Common myeloid progenitor, CD34-positive (primary cell): ENCODE measurements around the gene RAB11FIP2.

Experiments used
- CTCF ChIA-PET: fragments of 350-600 bp; sonication (Branson Sonifier 250); formaldehyde crosslinking; loops from one replicate; lab custom pipeline; 2021; ENCODE audit warnings: antibody characterized with exemption; lab: Charles Lee
- POLR2A ChIA-PET: fragments of 350-600 bp; sonication (Branson Sonifier 250); formaldehyde crosslinking; loops from one replicate; lab custom pipeline; 2021; ENCODE audit warnings: antibody characterized with exemption; lab: Charles Lee
- DNase-seq, 3 donors: peaks; one replicate each; pipeline versions ENCODE4 v3.0.0 to v3.0.0-alpha.2; 2013
- H3K27ac ChIP-seq, 2 experiments: 1 replicate in 1 of 2; 2 replicates in 1 of 2; pipeline ENCODE4 v1.7.0; 2013; ENCODE audit warnings: inconsistent platforms in 2 of 2, low read length in 2 of 2, mild to moderate bottlenecking in 2 of 2, low read depth in 1 of 2, moderate library complexity in 1 of 2; ENCODE audit not compliant: severe bottlenecking in 2 of 2, insufficient read depth in 1 of 2, poor library complexity in 1 of 2
- H3K27me3 ChIP-seq, 5 experiments: replicated peaks in 2 of 5; 1 replicate in 3 of 5; 2 replicates in 2 of 5; pipeline versions ENCODE4 v1.6.1 to v1.7.0; 2013; ENCODE audit warnings: low read length in 4 of 5, mild to moderate bottlenecking in 2 of 5, moderate library complexity in 2 of 5, inconsistent platforms in 1 of 5; ENCODE audit not compliant: insufficient read depth in 5 of 5, control insufficient read depth in 4 of 5
- H3K36me3 ChIP-seq, 4 experiments: 1 replicate in 2 of 4; 2 replicates in 2 of 4; pipeline versions ENCODE4 v1.6.1 to v1.7.0; 2013; ENCODE audit warnings: low read length in 3 of 4, control low read depth in 1 of 4, mild to moderate bottlenecking in 1 of 4; ENCODE audit not compliant: control insufficient read depth in 4 of 4, insufficient read depth in 4 of 4
- H3K4me1 ChIP-seq, 4 experiments: 1 replicate in 3 of 4; 2 replicates in 1 of 4; pipeline versions ENCODE4 v1.6.1 to v1.7.1; 2013; ENCODE audit warnings: low read length in 3 of 4, mild to moderate bottlenecking in 3 of 4, control low read depth in 1 of 4, inconsistent platforms in 1 of 4, moderate library complexity in 1 of 4; ENCODE audit not compliant: control insufficient read depth in 4 of 4, insufficient read depth in 4 of 4; ENCODE audit errors: control extremely low read depth in 1 of 4
- H3K4me3 ChIP-seq, 7 experiments: 1 replicate in 4 of 7; 2 replicates in 3 of 7; pipeline versions ENCODE4 v1.5.1 to v1.7.0; 2013; ENCODE audit warnings: mild to moderate bottlenecking in 7 of 7, low read length in 6 of 7, moderate library complexity in 6 of 7, inconsistent platforms in 2 of 7, low read depth in 2 of 7, control low read depth in 1 of 7; ENCODE audit not compliant: insufficient read depth in 4 of 7, control insufficient read depth in 1 of 7; ENCODE audit errors: extremely low read depth in 1 of 7
- H3K9me3 ChIP-seq, 5 experiments: 1 replicate in 4 of 5; 2 replicates in 1 of 5; pipeline versions ENCODE4 v1.6.1 to v1.7.1; 2013; ENCODE audit warnings: low read length in 4 of 5, mild to moderate bottlenecking in 2 of 5, inconsistent platforms in 1 of 5, low read depth in 1 of 5, moderate library complexity in 1 of 5; ENCODE audit not compliant: control insufficient read depth in 4 of 5, insufficient read depth in 2 of 5; ENCODE audit errors: control extremely low read depth in 1 of 5
- WGBS: methylation state at CpG from one replicate; pipeline ENCODE4 v1.1.5; 2013; ENCODE audit not compliant: insufficient coverage; 5-methylcytosine and 5-hydroxymethylcytosine counted together

RAB11FIP2 gene

DNA sequence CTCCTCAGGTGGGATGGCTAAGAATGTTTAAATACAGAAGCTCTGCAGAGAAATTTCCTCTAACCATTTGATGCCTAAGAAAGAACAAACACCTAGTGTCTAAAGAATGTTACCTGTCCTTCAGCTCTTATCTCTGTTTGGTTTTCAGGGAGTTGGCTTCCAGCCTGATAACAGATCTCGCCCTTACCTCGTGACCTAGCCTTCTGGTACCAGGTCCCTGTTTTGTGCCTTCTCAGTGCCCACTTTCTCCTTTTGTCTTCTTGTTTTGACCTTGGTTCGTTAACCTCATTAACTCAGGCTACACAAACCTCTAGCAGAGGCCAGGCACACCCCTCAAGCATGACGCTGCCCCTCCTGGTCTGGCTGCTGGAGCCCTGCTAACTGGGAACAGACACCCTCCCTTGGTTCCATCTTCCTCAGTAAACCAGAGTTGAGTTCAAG lies 16.1 kb upstream of the RAB11FIP2 start:
- Histone ChIP-seq H3K4me3 (no peak overlapping the region), H3K27ac (no peak overlapping the region), H3K36me3 (no peaks in the 10 kb centered on the region), H3K4me1 (no peaks in the 10 kb centered on the region), H3K27me3 (peaks cover 0 to 7% (median 0%) of the 10 kb centered on the region in 5 experiments), H3K9me3 (no peaks in the 10 kb centered on the region)
- ChIA-PET CTCF (no interaction called here), POLR2A (no interaction called here)
- WGBS: 100% methylated on average over 3 of the region's 4 CpGs
- DNase-seq: no peak

DNA sequence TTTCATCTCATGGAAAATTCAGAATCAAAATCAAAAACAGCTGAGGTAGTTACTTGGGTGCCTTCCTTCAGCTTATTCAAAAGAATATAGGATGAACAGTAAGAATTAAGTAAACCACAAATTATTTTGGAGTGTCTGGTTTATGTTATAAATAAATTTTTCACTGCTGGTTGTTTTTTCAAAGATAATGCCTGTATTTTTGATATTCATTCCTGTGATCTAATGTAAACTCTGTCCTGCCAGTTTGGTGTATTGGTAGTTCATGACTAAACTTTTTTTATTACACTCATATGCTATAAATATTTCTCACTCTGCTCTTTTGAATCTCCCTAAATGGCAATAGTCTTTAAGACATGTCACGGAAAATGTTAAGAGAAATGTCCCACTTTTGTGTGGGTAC lies 11.6 kb upstream of the RAB11FIP2 start:
- DNase-seq: no peak
- Histone ChIP-seq H3K27me3 (peaks cover 0 to 7% (median 0%) of the 10 kb centered on the region in 5 experiments), H3K4me3 (no peak overlapping the region), H3K27ac (no peak overlapping the region), H3K36me3 (no peaks in the 10 kb centered on the region), H3K9me3 (no peaks in the 10 kb centered on the region), H3K4me1 (no peaks in the 10 kb centered on the region)
- POLR2A ChIA-PET: interaction anchor here (0.6 kb wide), 1 partner anchor 48 kb away, joined by 4 read pairs; no protein-coding TSS in a partner anchor
- no CpG with 5 or more reads among the region's 1 CpG for WGBS
- CTCF ChIA-PET: no interaction called here

DNA sequence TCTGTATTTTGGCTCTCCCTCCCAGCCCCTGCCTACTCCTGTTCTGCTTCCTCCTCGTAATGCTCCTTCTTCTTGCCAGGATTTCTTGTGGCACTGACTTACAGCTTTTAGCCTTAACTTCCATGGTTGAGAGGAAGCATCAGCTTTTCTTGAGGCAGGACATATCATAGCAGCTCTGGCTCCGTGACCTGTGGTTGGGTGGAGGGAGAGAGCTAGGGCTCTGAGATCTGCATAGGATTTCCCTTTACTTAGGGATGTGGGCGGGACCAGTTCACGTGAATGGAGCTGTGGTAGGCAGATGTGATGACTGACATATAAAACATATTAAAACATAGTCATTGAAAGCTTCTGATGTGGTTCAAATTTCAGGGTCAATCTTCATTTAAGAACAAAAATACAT lies 10.6 kb upstream of the RAB11FIP2 start:
- Histone ChIP-seq H3K4me1 (no peaks in the 10 kb centered on the region), H3K36me3 (no peaks in the 10 kb centered on the region), H3K4me3 (no peak overlapping the region), H3K27ac (no peak overlapping the region), H3K27me3 (peaks cover 0 to 7% (median 0%) of the 10 kb centered on the region in 5 experiments), H3K9me3 (no peaks in the 10 kb centered on the region)
- CTCF ChIA-PET: interaction anchor here (0.6 kb wide), 1 partner anchor 1380 kb away, joined by 3 read pairs; no protein-coding TSS in a partner anchor
- no peak for DNase-seq
- 89% methylated on average over 2 of the region's 4 CpGs for WGBS
- POLR2A ChIA-PET: no interaction called here

DNA sequence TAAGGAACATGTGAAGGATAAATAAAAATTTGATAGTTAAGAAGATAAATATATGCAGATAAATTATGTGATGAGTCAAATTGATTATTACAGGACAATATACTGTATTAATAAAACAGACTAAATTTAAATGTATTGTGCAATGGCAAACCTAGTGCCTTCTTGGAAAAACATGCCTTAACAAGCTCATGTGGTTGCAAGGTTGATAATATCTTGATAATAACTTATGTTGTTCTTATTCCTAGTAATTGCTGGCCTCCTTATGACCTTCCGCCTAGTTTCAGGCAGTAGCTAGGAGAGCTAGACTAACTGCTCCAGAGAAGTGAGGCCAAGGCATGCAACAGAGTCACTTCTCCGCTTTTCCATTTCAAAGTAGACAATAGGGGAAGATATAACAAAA lies 7.6 kb upstream of the RAB11FIP2 start:
- no peaks in the 10 kb centered on the region for H3K4me1 ChIP-seq
- DNase-seq: no peak
- CTCF ChIA-PET: no interaction called here
- H3K36me3 ChIP-seq: no peaks in the 10 kb centered on the region
- no peaks in the 10 kb centered on the region for H3K9me3 ChIP-seq
- POLR2A ChIA-PET: no interaction called here
- no peak overlapping the region for H3K27ac ChIP-seq
- no peaks in the 10 kb centered on the region for H3K27me3 ChIP-seq
- H3K4me3 ChIP-seq: no peak overlapping the region
- 100% methylated on average over 2 of the region's 2 CpGs for WGBS

DNA sequence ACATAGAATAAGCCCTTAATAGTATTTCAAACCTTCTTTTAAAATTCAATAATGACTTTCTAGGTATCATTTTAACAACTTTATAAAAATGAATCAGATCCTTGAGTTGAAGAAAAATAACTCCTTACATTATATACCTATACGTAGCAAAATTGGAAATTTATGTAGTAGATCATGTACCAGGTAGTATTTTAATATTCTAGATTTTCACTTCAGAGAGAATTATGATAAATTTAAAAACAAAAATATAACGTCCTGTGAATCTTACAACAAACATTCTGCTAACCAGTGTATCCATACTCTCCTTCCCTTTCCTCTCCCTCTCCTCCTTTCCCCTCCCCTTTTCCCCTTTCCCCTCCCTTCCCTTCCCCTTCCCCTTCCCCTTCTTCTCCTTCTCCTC lies 6.1 kb upstream of the RAB11FIP2 start:
- ChIA-PET POLR2A (no interaction called here), CTCF (no interaction called here)
- no peaks in the 10 kb centered on the region for H3K36me3 ChIP-seq
- H3K27me3 ChIP-seq: no peaks in the 10 kb centered on the region
- no peak overlapping the region for H3K27ac ChIP-seq
- no peak for DNase-seq
- H3K9me3 ChIP-seq: no peaks in the 10 kb centered on the region
- WGBS: 86% methylated on average over 1 of the region's 2 CpGs
- H3K4me1 ChIP-seq: no peaks in the 10 kb centered on the region
- no peak overlapping the region for H3K4me3 ChIP-seq

DNA sequence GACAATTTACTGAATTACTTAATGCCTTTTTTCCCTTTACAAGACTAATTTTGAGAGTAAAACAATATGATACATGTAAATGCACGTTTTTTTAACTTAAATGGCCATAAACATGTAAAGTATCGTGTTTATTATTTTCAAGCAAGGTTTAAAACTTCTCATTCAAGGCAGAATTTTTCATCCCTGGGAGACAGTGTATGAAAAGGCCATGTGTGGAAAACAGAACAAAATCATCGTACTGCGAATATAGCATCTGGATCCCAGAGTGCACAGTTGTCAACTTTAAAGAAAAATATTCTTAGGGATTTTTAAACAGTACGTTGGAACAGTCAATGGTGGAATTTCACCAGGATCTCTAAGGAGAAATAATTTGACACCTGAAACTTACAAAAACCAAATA lies 1.1 kb upstream of the RAB11FIP2 start:
- CTCF ChIA-PET: no interaction called here
- WGBS: 100% methylated on average over 2 of the region's 5 CpGs

DNA sequence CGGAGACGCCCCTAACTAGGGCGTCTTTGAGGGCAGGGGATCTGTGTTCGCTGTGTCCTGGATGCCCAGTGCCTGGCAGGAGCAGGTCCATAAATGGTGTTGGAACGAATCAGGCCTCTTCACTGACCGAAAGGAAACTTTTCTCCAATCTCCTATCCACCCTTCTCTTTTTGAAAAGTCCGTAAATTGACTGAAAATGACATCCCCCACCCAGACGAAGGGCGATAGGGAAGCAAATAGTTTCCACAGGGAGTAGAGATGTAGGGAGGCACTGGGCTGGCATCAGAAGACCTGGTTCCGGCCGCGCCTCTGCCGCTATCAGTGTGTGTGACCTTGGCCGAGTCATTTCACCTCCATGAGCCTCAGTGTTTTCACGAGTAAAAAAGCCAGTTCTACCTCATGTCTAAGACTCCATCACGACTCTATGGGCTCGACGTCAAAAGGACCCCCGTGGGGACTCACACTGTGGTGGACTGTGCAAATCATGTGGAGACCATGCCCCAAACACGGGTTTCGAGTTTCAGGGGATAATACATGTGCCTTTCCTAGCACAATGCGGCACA lies 497 bp upstream of the RAB11FIP2 start:
- Histone ChIP-seq H3K4me1 (peaks cover 0 to 24% (median 13%) of the 10 kb centered on the region in 4 experiments), H3K9me3 (no peaks in the 10 kb centered on the region), H3K36me3 (no peaks in the 10 kb centered on the region), H3K27me3 (no peaks in the 10 kb centered on the region), H3K4me3 (peak overlapping the region; percentile 72 to 92 (median 86)), H3K27ac (peak overlapping the region in 1 of 2 experiments; percentile 85)
- 74% methylated on average over 21 of the region's 22 CpGs for WGBS
- POLR2A ChIA-PET: no interaction called here
- no peak for DNase-seq
- CTCF ChIA-PET: no interaction called here

More for the DNA sequence above, 1.1 kb upstream of the RAB11FIP2 start:
- no peaks in the 10 kb centered on the region for H3K36me3 ChIP-seq
- H3K9me3 ChIP-seq: no peaks in the 10 kb centered on the region
- no peaks in the 10 kb centered on the region for H3K27me3 ChIP-seq
- H3K4me1 ChIP-seq: peaks cover 0 to 24% (median 11%) of the 10 kb centered on the region in 4 experiments
- no peak overlapping the region for H3K27ac ChIP-seq
- POLR2A ChIA-PET: no interaction called here
- no peak overlapping the region for H3K4me3 ChIP-seq
- no peak for DNase-seq
